ENCODE data around the gene ZNF552.

The ZNF552 gene

GRCh38 chr19:57830071-57830602 lies 15.4 kb upstream of the ZNF552 start, which contains the start of gene ZNF587B:
ZNF587B (plus strand) TSS chr19:57830299; CDS start chr19:57830529, 230 bp downstream.
- TF ChIP-seq CTCF (conservative IDR thresholded peaks at IDR 0.05), result peak; percentile 63
- peak within 1 kb of the TSS; percentile 97; the same call in 1 of the 2 replicates for H3K27ac ChIP-seq

- peak overlapping the region; percentile 97; the same call in 1 of the 2 replicates for H3K27ac ChIP-seq
- TF ChIP-seq CTCF (conservative IDR thresholded peaks at IDR 0.05), result no peak
These were observed 14.6 kb upstream of the ZNF552 start for GRCh38 chr19:57829316-57829715.

- peak overlapping the region; percentile 97 for H3K27ac ChIP-seq
- TF ChIP-seq CTCF (conservative IDR thresholded peaks at IDR 0.05), result no peak
These were observed 10.8 kb upstream of the ZNF552 start for GRCh38 chr19:57825511-57825910.

- peak overlapping the region; percentile 97 for H3K27ac ChIP-seq
These were observed 8.9 kb upstream of the ZNF552 start for GRCh38 chr19:57823608-57824007.

GRCh38 chr19:57823155-57823554 lies 8.4 kb upstream of the ZNF552 start:
- H3K27ac ChIP-seq, result peak overlapping the region; percentile 97

GRCh38 chr19:57821501-57821900 lies 6.8 kb upstream of the ZNF552 start:
- H3K27ac ChIP-seq, result peak overlapping the region; percentile 97

- H3K27ac ChIP-seq, result peak overlapping the region; percentile 97
These were observed 6.4 kb upstream of the ZNF552 start for GRCh38 chr19:57821095-57821494.

GRCh38 chr19:57820599-57820998 lies 5.9 kb upstream of the ZNF552 start:
- TF ChIP-seq CTCF (conservative IDR thresholded peaks at IDR 0.05), result no peak
- peak overlapping the region; percentile 97 for H3K27ac ChIP-seq

GRCh38 chr19:57819475-57820148 lies 4.9 kb upstream of the ZNF552 start:
- no peak; the same call in 1 of the 2 replicates for TF ChIP-seq CTCF (conservative IDR thresholded peaks at IDR 0.05)
- H3K27ac ChIP-seq, result peak overlapping the region; percentile 97

GRCh38 chr19:57818378-57818777 lies 3.7 kb upstream of the ZNF552 start:
- TF ChIP-seq CTCF (conservative IDR thresholded peaks at IDR 0.05), result no peak
- peak overlapping the region; percentile 97 for H3K27ac ChIP-seq

Measured in VCaP (cell line).